HCT116 (cell line): ENCODE measurements around the gene TYW1B.
"Not testable (repeated sequence)": the region's sequence is repeated elsewhere in the genome, so short reads cannot be mapped to it uniquely, and the experiment has no call there.

ENCODE experiments used
- CTCF ChIP-seq, 3 experiments: fragments of 200-600 bp in 1 of 3; sonication (generic) in 1 of 3; IDR thresholded peaks in 2 of 3; conservative IDR thresholded peaks in 1 of 3; 2 replicates each; pipeline ENCODE4 v1.5.1; 2012 to 2017; ENCODE audit warnings: low read depth in 2 of 3, low read length in 2 of 3, antibody characterized with exemption in 1 of 3, borderline replicate concordance in 1 of 3, control low read depth in 1 of 3, mild to moderate bottlenecking in 1 of 3, mixed read lengths in 1 of 3, mixed run types in 1 of 3, moderate library complexity in 1 of 3; ENCODE audit not compliant: insufficient read depth in 1 of 3
- POLR2A ChIP-seq: IDR thresholded peaks from 2 replicates; pipeline ENCODE4 v1.7.0; 2011; ENCODE audit warnings: borderline replicate concordance; ENCODE audit not compliant: insufficient read depth, insufficient read length; ENCODE audit errors: extremely low read depth
- POLR2AphosphoS5 ChIP-seq: IDR thresholded peaks from 2 replicates; pipeline ENCODE4 v1.6.1; 2011; ENCODE audit warnings: mild to moderate bottlenecking, low read depth, low read length, moderate library complexity
- ZNF274 ChIP-seq: fragments of 200-500 bp; sonication (Bioruptor generic); IDR thresholded peaks from 2 replicates; pipeline ENCODE4 v1.6.1; 2014; ENCODE audit warnings: mild to moderate bottlenecking, low read depth, low read length, inconsistent platforms

- not testable (repeated sequence) for TF ChIP-seq CTCF (IDR thresholded peaks at IDR 0.05 in 2 of 3, conservative IDR thresholded peaks at IDR 0.05 in 1 of 3; ENCODE audit: borderline replicate concordance in 1 of 3, insufficient read depth in 1 of 3, low read depth in 2 of 3, low read length in 2 of 3); ZNF274; POLR2AphosphoS5; POLR2A
Measured at GRCh38 chr7:72561988-72562387, 266.0 kb downstream of the TYW1B start.
